Fibroblast of lung (primary cell): ENCODE data around the gene TMEM63C. TPM values are rescaled to one million over a fixed set of nuclear protein-coding genes. Genes with fewer than 3 reads are reported as not detected.

ENCODE experiments used
- DNase-seq, 2 donors: peaks; one replicate each; pipeline versions ENCODE4 v3.0.0 to v3.0.0-alpha.2; 2010; ENCODE audit warnings: low read depth in 2 of 2
- H2AFZ ChIP-seq: 2 replicates; pipeline ENCODE4 v1.5.1; 2012; ENCODE audit warnings: low read length, control low read depth, inconsistent platforms
- H3K27ac ChIP-seq: 2 replicates; pipeline ENCODE4 v1.5.1; 2011; ENCODE audit warnings: low read length, control low read depth; ENCODE audit not compliant: insufficient read depth
- H3K27me3 ChIP-seq: 2 replicates; pipeline ENCODE4 v1.5.1; 2011; ENCODE audit warnings: mild to moderate bottlenecking, low read length; ENCODE audit not compliant: control insufficient read depth, insufficient read depth
- H3K36me3 ChIP-seq: 2 replicates; pipeline ENCODE4 v1.5.1; 2011; ENCODE audit warnings: low read length; ENCODE audit not compliant: control insufficient read depth, insufficient read depth
- H3K4me1 ChIP-seq: 2 replicates; pipeline ENCODE4 v1.5.1; 2011; ENCODE audit warnings: low read length; ENCODE audit not compliant: control insufficient read depth, insufficient read depth; ENCODE audit errors: extremely low read depth
- H3K4me2 ChIP-seq: 2 replicates; pipeline ENCODE4 v1.5.1; 2011; ENCODE audit warnings: low read length, control low read depth; ENCODE audit not compliant: insufficient read depth; ENCODE audit errors: extremely low read depth
- H3K4me3 ChIP-seq, 4 experiments: fragments of 200-600 bp in 1 of 4; sonication (generic) in 1 of 4; replicated peaks in 1 of 4; 2 replicates each; pipeline ENCODE4 v1.5.1; 2011 to 2016; ENCODE audit warnings: low read length in 4 of 4, low read depth in 3 of 4, mild to moderate bottlenecking in 3 of 4, control low read depth in 2 of 4, inconsistent platforms in 1 of 4, mixed read lengths in 1 of 4; ENCODE audit not compliant: insufficient read depth in 1 of 4; ENCODE audit errors: control extremely low read depth in 1 of 4
- H3K79me2 ChIP-seq: 2 replicates; pipeline ENCODE4 v1.5.1; 2012; ENCODE audit warnings: mild to moderate bottlenecking, low read length, inconsistent platforms; ENCODE audit not compliant: control insufficient read depth, insufficient read depth
- H3K9ac ChIP-seq: 2 replicates; pipeline ENCODE4 v1.5.1; 2011; ENCODE audit warnings: mild to moderate bottlenecking, low read length, control low read depth; ENCODE audit not compliant: insufficient read depth
- H3K9me3 ChIP-seq: 2 replicates; pipeline ENCODE4 v1.5.1; 2012; ENCODE audit warnings: low read depth, low read length; ENCODE audit not compliant: control insufficient read depth, insufficient read depth
- H4K20me1 ChIP-seq: 2 replicates; pipeline ENCODE4 v1.5.1; 2011; ENCODE audit warnings: low read length; ENCODE audit not compliant: control insufficient read depth, insufficient read depth; ENCODE audit errors: extremely low read depth
- EZH2 ChIP-seq: IDR thresholded peaks from 2 replicates; pipeline ENCODE4 v1.5.1; 2012; ENCODE audit warnings: low read length, control low read depth, mild to moderate bottlenecking; ENCODE audit errors: missing control alignments
- polyA plus RNA-seq, 2 donors: library from polyadenylated mRNA; depleted of rRNA in 1 of 2; stranded (reverse) in 1 of 2; unstranded in 1 of 2; fragments of >200 nt; gene quantifications; 2 replicates each; pipeline ENCODE4 v1.2.1, GENCODE V29; 2011 to 2012; ENCODE audit warnings: missing spikeins in 1 of 2
- total RNA-seq: library from RNA; depleted of rRNA; stranded (reverse); fragments of >200 nt; gene quantifications from 2 replicates; pipeline ENCODE4 v1.2.1, GENCODE V29; 2014
- TF ChIP-seq, protein P1 (sequence below), 2 donors: IDR thresholded peaks in 1 of 2; conservative IDR thresholded peaks in 1 of 2; 1 replicate in 1 of 2; 2 replicates in 1 of 2; pipeline ENCODE4 v1.5.1; 2011 to 2012; ENCODE audit warnings: low read length in 2 of 2, control low read depth in 1 of 2, inconsistent platforms in 1 of 2, low read depth in 1 of 2, mild to moderate bottlenecking in 1 of 2

The TMEM63C gene
- total and polyA plus RNA-seq, 2 donors (not counting 1 experiment from before 2014, with no cell fraction given): 0.66 TPM; not detected in 1

DNA sequence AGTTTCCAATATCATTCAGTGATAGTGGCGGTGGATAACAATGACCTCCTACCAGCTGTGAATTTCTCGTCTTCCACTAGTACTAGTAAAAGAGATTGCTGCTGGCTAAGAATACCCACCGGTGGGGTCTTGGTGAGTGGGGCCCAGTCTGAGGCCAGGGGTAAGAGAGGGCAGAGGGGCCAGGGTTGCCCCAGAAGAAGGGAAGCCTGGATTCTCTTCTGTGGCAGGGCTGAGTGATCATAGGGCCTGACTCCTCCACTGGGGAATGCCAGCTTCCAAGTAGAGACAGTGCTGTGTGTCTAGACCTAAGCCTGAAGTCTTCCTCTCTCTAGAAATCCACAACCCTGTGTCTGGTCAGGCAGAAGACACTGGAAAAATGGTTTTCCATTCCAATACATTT lies 5.8 kb upstream of the TMEM63C start:
- no peaks in the 10 kb centered on the region for H3K79me2 ChIP-seq

DNA sequence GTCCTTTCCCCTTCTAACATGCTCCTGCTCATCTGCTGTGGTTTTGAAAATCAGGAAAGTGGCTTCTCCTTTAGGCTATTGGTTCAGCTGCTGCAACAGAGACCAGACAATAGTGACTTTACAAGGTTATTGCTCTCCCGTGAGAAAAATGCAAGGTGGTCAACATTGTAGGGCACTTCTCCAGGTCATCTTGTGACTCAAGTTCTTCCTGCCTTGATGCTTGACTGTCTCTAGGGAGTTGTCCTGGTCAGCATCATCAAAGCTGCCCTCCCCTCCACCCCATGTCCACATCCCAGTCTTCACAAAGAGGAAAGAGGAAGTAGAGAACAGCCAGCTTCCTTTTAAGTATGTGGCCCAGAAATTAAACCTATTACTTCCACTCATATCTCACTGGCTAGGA lies 3.9 kb upstream of the TMEM63C start:
- Histone ChIP-seq H3K36me3 (no peaks in the 10 kb centered on the region), H4K20me1 (no peaks in the 10 kb centered on the region), H3K4me3 (no peak overlapping the region), H3K27ac (no peak overlapping the region), H3K27me3 (peaks cover 11% of the 10 kb centered on the region), H3K79me2 (no peaks in the 10 kb centered on the region), H3K9me3 (no peaks in the 10 kb centered on the region), H3K4me2 (no peak overlapping the region), H3K9ac (no peak overlapping the region), H2AFZ (no peak overlapping the region), H3K4me1 (no peaks in the 10 kb centered on the region)
- TF ChIP-seq, protein P1, sequence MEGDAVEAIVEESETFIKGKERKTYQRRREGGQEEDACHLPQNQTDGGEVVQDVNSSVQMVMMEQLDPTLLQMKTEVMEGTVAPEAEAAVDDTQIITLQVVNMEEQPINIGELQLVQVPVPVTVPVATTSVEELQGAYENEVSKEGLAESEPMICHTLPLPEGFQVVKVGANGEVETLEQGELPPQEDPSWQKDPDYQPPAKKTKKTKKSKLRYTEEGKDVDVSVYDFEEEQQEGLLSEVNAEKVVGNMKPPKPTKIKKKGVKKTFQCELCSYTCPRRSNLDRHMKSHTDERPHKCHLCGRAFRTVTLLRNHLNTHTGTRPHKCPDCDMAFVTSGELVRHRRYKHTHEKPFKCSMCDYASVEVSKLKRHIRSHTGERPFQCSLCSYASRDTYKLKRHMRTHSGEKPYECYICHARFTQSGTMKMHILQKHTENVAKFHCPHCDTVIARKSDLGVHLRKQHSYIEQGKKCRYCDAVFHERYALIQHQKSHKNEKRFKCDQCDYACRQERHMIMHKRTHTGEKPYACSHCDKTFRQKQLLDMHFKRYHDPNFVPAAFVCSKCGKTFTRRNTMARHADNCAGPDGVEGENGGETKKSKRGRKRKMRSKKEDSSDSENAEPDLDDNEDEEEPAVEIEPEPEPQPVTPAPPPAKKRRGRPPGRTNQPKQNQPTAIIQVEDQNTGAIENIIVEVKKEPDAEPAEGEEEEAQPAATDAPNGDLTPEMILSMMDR (conservative IDR thresholded peaks at IDR 0.05 in 1 of 2, IDR thresholded peaks at IDR 0.05 in 1 of 2; ENCODE audit: low read depth in 1 of 2, low read length in 2 of 2): no peak
- no peak for TF ChIP-seq EZH2
- DNase-seq: no peak

More for the DNA sequence above, 5.8 kb upstream of the TMEM63C start:
- no peak for DNase-seq
- TF ChIP-seq, protein P1 (conservative IDR thresholded peaks at IDR 0.05 in 1 of 2, IDR thresholded peaks at IDR 0.05 in 1 of 2; ENCODE audit: low read depth in 1 of 2, low read length in 2 of 2): no peak
- TF ChIP-seq EZH2: no peak
- no peaks in the 10 kb centered on the region for H3K9me3 ChIP-seq
- H2AFZ ChIP-seq: no peak overlapping the region
- no peaks in the 10 kb centered on the region for H3K4me1 ChIP-seq
- no peaks in the 10 kb centered on the region for H3K27me3 ChIP-seq
- H3K27ac ChIP-seq: no peak overlapping the region
- no peak overlapping the region for H3K9ac ChIP-seq
- no peak overlapping the region for H3K4me3 ChIP-seq
- no peaks in the 10 kb centered on the region for H3K36me3 ChIP-seq
- H4K20me1 ChIP-seq: no peaks in the 10 kb centered on the region
- H3K4me2 ChIP-seq: no peak overlapping the region

DNA sequence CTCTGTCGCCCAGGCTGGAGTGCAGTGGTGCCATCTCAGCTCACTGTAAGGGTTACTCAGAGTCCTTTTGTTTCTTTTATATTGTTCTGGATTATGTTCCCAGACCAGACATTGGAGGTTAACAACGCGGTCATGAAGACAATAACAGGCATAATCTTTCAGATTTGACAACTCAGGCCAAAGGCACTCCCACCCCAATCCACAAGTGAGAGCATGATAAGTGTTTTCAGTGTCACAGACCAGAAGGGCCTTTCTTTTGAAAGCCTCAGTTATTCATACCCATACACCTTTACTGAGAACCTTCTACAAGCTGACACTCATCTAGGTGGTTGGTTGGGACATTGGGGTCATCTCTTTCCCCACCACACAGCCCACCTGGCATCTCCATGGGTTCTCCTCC lies 2.9 kb upstream of the TMEM63C start:
- TF ChIP-seq, protein P1 (conservative IDR thresholded peaks at IDR 0.05 in 1 of 2, IDR thresholded peaks at IDR 0.05 in 1 of 2; ENCODE audit: low read depth in 1 of 2, low read length in 2 of 2): no peak
- Histone ChIP-seq H2AFZ (no peak overlapping the region), H4K20me1 (no peaks in the 10 kb centered on the region), H3K27ac (no peak overlapping the region), H3K4me2 (no peak overlapping the region), H3K36me3 (no peaks in the 10 kb centered on the region), H3K4me3 (no peak overlapping the region), H3K4me1 (no peaks in the 10 kb centered on the region), H3K79me2 (no peaks in the 10 kb centered on the region), H3K27me3 (peaks cover 18% of the 10 kb centered on the region), H3K9ac (no peak overlapping the region), H3K9me3 (no peaks in the 10 kb centered on the region)
- DNase-seq: no peak
